Parathyroid adenoma (tissue), 2 donors: ENCODE results near the gene PTPN1.

Experiments used
- H2AFZ ChIP-seq: fragments of 300-600 bp; sonication (generic); one replicate; pipeline ENCODE4 v1.7.0; 2017; ENCODE audit warnings: antibody characterized with exemption, mild to moderate bottlenecking
- H3K27ac ChIP-seq: fragments of 300-600 bp; sonication (generic); one replicate; pipeline ENCODE4 v1.7.0; 2017
- H3K27me3 ChIP-seq: fragments of 300-600 bp; sonication (generic); one replicate; pipeline ENCODE4 v1.7.0; 2017; ENCODE audit warnings: low read length; ENCODE audit not compliant: control insufficient read depth, insufficient read depth
- H3K36me3 ChIP-seq: fragments of 300-600 bp; sonication (generic); one replicate; pipeline ENCODE4 v1.7.0; 2017; ENCODE audit warnings: low read length; ENCODE audit not compliant: control insufficient read depth, insufficient read depth
- H3K4me1 ChIP-seq: fragments of 300-600 bp; sonication (generic); one replicate; pipeline ENCODE4 v1.7.0; 2017; ENCODE audit warnings: control low read depth
- H3K4me2 ChIP-seq: fragments of 300-600 bp; sonication (generic); one replicate; pipeline ENCODE4 v1.7.0; 2017; ENCODE audit warnings: low read length
- H3K4me3 ChIP-seq: fragments of 300-600 bp; sonication (generic); one replicate; pipeline ENCODE4 v1.7.0; 2017; ENCODE audit warnings: low read depth, low read length
- H3K79me2 ChIP-seq: fragments of 300-600 bp; sonication (generic); one replicate; pipeline ENCODE4 v1.7.0; 2017; ENCODE audit warnings: control low read depth
- H3K9ac ChIP-seq: fragments of 300-600 bp; sonication (generic); one replicate; pipeline ENCODE4 v1.7.0; 2017; ENCODE audit warnings: mild to moderate bottlenecking
- H3K9me3 ChIP-seq: fragments of 300-600 bp; sonication (generic); one replicate; pipeline ENCODE4 v1.7.0; 2017; ENCODE audit warnings: low read length; ENCODE audit not compliant: control insufficient read depth
- TF ChIP-seq, protein P1 (sequence below): fragments of 300-600 bp; sonication (generic); IDR thresholded peaks from one replicate; pipeline ENCODE4 v1.7.0; 2017; ENCODE audit warnings: antibody characterized with exemption, mild to moderate bottlenecking
- donor health status: primary hyperparathyroidism.

Gene PTPN1

DNA sequence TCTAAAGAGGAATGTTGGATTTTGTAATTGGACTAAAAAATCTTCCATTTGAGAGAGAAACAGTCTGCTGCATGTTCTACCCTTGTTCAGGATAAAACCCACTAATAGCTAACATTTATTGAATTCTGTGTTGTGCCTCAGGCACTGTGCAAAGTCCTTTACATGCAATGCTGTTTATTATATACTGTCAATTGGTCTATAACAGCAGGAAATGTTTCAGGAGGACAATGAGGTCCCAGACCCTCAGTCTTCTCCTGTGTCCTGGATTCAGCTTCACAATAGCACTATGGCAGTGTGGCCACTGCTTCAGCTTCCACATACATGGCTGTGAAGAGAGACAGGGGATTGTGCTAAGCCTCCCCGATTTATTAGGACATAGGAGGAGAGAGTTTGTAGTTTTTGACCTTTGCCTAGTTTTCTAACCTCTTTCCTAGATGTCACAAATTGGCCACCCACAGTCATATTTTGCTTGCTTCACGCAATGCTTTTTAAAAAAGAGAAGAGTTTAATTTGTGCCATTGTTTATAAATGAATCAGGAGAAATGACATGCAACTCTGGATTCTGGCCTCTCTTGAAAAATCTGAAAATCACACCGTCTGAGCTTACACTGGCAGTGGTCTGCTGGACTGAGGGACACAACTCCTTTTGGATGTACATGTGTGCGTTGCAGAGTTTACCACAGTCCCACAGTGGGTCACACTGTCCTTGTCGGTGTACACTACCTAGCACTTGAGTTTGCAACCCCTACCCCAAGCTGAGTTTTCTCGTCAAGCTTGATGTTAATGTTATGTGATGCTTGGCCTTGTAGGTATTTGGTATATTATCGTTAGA lies 11.3 kb downstream of the PTPN1 start:
- Histone ChIP-seq H2AFZ (no peak overlapping the region), H3K27ac (no peak overlapping the region), H3K9ac (no peak overlapping the region), H3K4me3 (no peak overlapping the region), H3K27me3 (no peaks in the 10 kb centered on the region), H3K4me2 (no peak overlapping the region), H3K79me2 (peaks cover 79% of the 10 kb centered on the region), H3K36me3 (no peaks in the 10 kb centered on the region), H3K4me1 (peaks cover 26% of the 10 kb centered on the region), H3K9me3 (no peaks in the 10 kb centered on the region)
- TF ChIP-seq, protein P1, sequence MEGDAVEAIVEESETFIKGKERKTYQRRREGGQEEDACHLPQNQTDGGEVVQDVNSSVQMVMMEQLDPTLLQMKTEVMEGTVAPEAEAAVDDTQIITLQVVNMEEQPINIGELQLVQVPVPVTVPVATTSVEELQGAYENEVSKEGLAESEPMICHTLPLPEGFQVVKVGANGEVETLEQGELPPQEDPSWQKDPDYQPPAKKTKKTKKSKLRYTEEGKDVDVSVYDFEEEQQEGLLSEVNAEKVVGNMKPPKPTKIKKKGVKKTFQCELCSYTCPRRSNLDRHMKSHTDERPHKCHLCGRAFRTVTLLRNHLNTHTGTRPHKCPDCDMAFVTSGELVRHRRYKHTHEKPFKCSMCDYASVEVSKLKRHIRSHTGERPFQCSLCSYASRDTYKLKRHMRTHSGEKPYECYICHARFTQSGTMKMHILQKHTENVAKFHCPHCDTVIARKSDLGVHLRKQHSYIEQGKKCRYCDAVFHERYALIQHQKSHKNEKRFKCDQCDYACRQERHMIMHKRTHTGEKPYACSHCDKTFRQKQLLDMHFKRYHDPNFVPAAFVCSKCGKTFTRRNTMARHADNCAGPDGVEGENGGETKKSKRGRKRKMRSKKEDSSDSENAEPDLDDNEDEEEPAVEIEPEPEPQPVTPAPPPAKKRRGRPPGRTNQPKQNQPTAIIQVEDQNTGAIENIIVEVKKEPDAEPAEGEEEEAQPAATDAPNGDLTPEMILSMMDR = no peak

- no peak overlapping the region for H2AFZ ChIP-seq
- no peaks in the 10 kb centered on the region for H3K9me3 ChIP-seq
- peaks cover 85% of the 10 kb centered on the region for H3K79me2 ChIP-seq
- TF ChIP-seq, protein P1 = no peak
- H3K36me3 ChIP-seq = no peaks in the 10 kb centered on the region
- H3K4me3 ChIP-seq = no peak overlapping the region
- no peak overlapping the region for H3K27ac ChIP-seq
- H3K4me1 ChIP-seq = peaks cover 28% of the 10 kb centered on the region
- H3K27me3 ChIP-seq = no peaks in the 10 kb centered on the region
- H3K9ac ChIP-seq = no peak overlapping the region
- H3K4me2 ChIP-seq = no peak overlapping the region
Measured at GRCh38 chr20:50522053-50522674, 12.0 kb downstream of the PTPN1 start.

GRCh38 chr20:50523552-50524167 lies 13.5 kb downstream of the PTPN1 start:
- Histone ChIP-seq H3K9me3 (no peaks in the 10 kb centered on the region), H3K4me1 (peaks cover 32% of the 10 kb centered on the region), H3K27ac (no peak overlapping the region), H3K36me3 (no peaks in the 10 kb centered on the region), H3K4me2 (no peak overlapping the region), H2AFZ (no peak overlapping the region), H3K4me3 (no peak overlapping the region), H3K9ac (no peak overlapping the region), H3K79me2 (peaks cover 85% of the 10 kb centered on the region), H3K27me3 (no peaks in the 10 kb centered on the region)
- TF ChIP-seq, protein P1 = no peak

DNA sequence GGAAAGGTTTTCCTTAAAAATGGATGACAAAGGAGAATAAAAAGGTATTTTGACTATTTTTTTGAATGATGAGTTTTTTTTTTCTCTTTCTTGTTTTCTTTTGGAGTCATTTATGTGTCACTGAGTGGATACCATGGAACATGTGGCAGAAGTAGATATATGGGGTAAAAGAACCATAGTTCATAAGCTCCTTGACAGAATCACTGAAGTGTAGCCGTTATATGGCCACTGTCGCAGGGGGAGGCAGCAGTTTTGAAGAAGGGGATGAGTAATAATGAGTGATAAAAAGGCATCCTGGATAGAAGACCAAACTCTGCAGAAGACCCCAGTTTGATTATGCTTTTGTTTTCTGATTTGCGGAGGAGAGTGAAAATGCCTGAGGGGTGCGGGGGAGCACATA lies 15.5 kb downstream of the PTPN1 start:
- no peaks in the 10 kb centered on the region for H3K36me3 ChIP-seq
- no peak overlapping the region for H2AFZ ChIP-seq
- peaks cover 76% of the 10 kb centered on the region for H3K79me2 ChIP-seq
- no peak overlapping the region for H3K9ac ChIP-seq
- no peak overlapping the region for H3K4me3 ChIP-seq
- peaks cover 33% of the 10 kb centered on the region for H3K4me1 ChIP-seq
- TF ChIP-seq, protein P1 = no peak
- no peaks in the 10 kb centered on the region for H3K9me3 ChIP-seq
- peak overlapping the region; percentile 56 for H3K27ac ChIP-seq
- H3K27me3 ChIP-seq = no peaks in the 10 kb centered on the region
- H3K4me2 ChIP-seq = no peak overlapping the region
